Astrocyte of the spinal cord (primary cell): ENCODE measurements around the gene LMCD1.

Experiments used
- DNase-seq: peaks from one replicate; pipeline ENCODE4 v3.0.0; 2011; ENCODE audit warnings: low read depth, low spot score
- H3K4me3 ChIP-seq: 2 replicates; pipeline ENCODE4 v1.5.1; 2011; ENCODE audit warnings: low read depth, mild to moderate bottlenecking, low read length, moderate library complexity
- CTCF ChIP-seq: IDR thresholded peaks from 2 replicates; pipeline ENCODE4 v1.5.1; 2012; ENCODE audit warnings: low read depth, mild to moderate bottlenecking, low read length, inconsistent platforms
- in situ Hi-C: cut with HindIII; loops from 2 replicates; pipeline ENCODE4 v1.10.0; 2017; ENCODE audit warnings: low sequenced_read_pairs

Gene LMCD1

GRCh38 chr3:8559351-8559750 lies 57.7 kb downstream of the LMCD1 start:
- in situ Hi-C loops: no loop called here
- H3K4me3 ChIP-seq: no peak overlapping the region
- no peak for DNase-seq
- TF ChIP-seq CTCF: no peak

GRCh38 chr3:8560366-8561007 lies 58.9 kb downstream of the LMCD1 start:
- in situ Hi-C loops: no loop called here
- no peak overlapping the region for H3K4me3 ChIP-seq
- TF ChIP-seq CTCF: no peak
- DNase-seq: peak; percentile 98

GRCh38 chr3:8561370-8561769 lies 59.7 kb downstream of the LMCD1 start:
- H3K4me3 ChIP-seq: no peak overlapping the region
- in situ Hi-C loops: no loop called here
- TF ChIP-seq CTCF: no peak
- no peak for DNase-seq

- TF ChIP-seq CTCF: no peak
- in situ Hi-C loops: no loop called here
- DNase-seq: no peak
- no peak overlapping the region for H3K4me3 ChIP-seq
Measured at GRCh38 chr3:8562081-8562595, 60.5 kb downstream of the LMCD1 start.

GRCh38 chr3:8563146-8563545 lies 61.5 kb downstream of the LMCD1 start:
- DNase-seq: no peak
- TF ChIP-seq CTCF: no peak
- in situ Hi-C loops: no loop called here
- H3K4me3 ChIP-seq: no peak overlapping the region

- no peak for DNase-seq
- in situ Hi-C loops: no loop called here
- TF ChIP-seq CTCF: no peak
- no peak overlapping the region for H3K4me3 ChIP-seq
Measured at GRCh38 chr3:8563597-8563996, 62.0 kb downstream of the LMCD1 start.
